ENCODE results near the gene USP22.
"Not testable (repeated sequence)": the region's sequence is repeated elsewhere in the genome, so short reads cannot be mapped to it uniquely, and the experiment has no call there.

Gene USP22

GRCh38 chr17:20988001-20988636 is 54.7 kb downstream of the USP22 start:
- DNase-seq (ENCODE audit: low read depth in 2 of 2), result no peak

GRCh38 chr17:20987511-20987910 is 55.3 kb downstream of the USP22 start:
- no peak for DNase-seq (ENCODE audit: low read depth in 2 of 2)

- DNase-seq (ENCODE audit: low read depth in 2 of 2), result no peak
Observed at GRCh38 chr17:20986767-20987510, 55.9 kb downstream of the USP22 start.

- DNase-seq (ENCODE audit: low read depth in 2 of 2), result no peak
Observed at GRCh38 chr17:20983359-20983637, 59.5 kb downstream of the USP22 start.

GRCh38 chr17:20982589-20983358 is 60.0 kb downstream of the USP22 start:
- no peak for DNase-seq (ENCODE audit: low read depth in 2 of 2)

GRCh38 chr17:20981046-20981920 is 61.5 kb downstream of the USP22 start:
- DNase-seq (ENCODE audit: low read depth in 2 of 2), result no peak

GRCh38 chr17:20979792-20980083 is 63.1 kb downstream of the USP22 start:
- DNase-seq (ENCODE audit: low read depth in 2 of 2), result no peak

GRCh38 chr17:20979007-20979791 is 63.6 kb downstream of the USP22 start:
- not testable (repeated sequence) for DNase-seq (ENCODE audit: low read depth in 2 of 2)

GRCh38 chr17:20977609-20978253 is 65.1 kb downstream of the USP22 start:
- DNase-seq (ENCODE audit: low read depth in 2 of 2), result not testable (repeated sequence)

GRCh38 chr17:20975566-20975965 is 67.2 kb downstream of the USP22 start:
- no peak for DNase-seq (ENCODE audit: low read depth in 2 of 2)

- no peak for DNase-seq (ENCODE audit: low read depth in 2 of 2)
Observed at GRCh38 chr17:20970329-20970728, 72.5 kb downstream of the USP22 start.

GRCh38 chr17:20968913-20969616 is 73.7 kb downstream of the USP22 start:
- DNase-seq (ENCODE audit: low read depth in 2 of 2), result no peak

- DNase-seq (ENCODE audit: low read depth in 2 of 2), result no peak
Observed at GRCh38 chr17:20967776-20968175, 75.0 kb downstream of the USP22 start.

- no peak for DNase-seq (ENCODE audit: low read depth in 2 of 2)
Observed at GRCh38 chr17:20966870-20967269, 75.9 kb downstream of the USP22 start.

GRCh38 chr17:20965492-20965891 is 77.3 kb downstream of the USP22 start:
- DNase-seq (ENCODE audit: low read depth in 2 of 2), result no peak

- no peak for DNase-seq (ENCODE audit: low read depth in 2 of 2)
Observed at GRCh38 chr17:20961586-20961985, 81.2 kb downstream of the USP22 start.

- no peak for DNase-seq (ENCODE audit: low read depth in 2 of 2)
Observed at GRCh38 chr17:20960871-20961270, 81.9 kb downstream of the USP22 start.

- no peak for DNase-seq (ENCODE audit: low read depth in 2 of 2)
Observed at GRCh38 chr17:20955427-20956323, 87.1 kb downstream of the USP22 start.

- no peak for DNase-seq (ENCODE audit: low read depth in 2 of 2)
Observed at GRCh38 chr17:20954794-20955193, 88.0 kb downstream of the USP22 start.

All from stimulated activated CD4-positive, alpha-beta T cell treated with anti-CD3 and anti-CD28 coated beads, Interleukin-1b, Interleukin-23, amount 100 ng/mL, for 1 hour (primary cell).